ENCODE measurements around the gene ISCU. TPM values are rescaled to one million over a fixed set of nuclear protein-coding genes. Genes with fewer than 3 reads are reported as not detected.

ISCU gene
- polyA plus RNA-seq, 1 donor (not counting 4 experiments of a cell fraction or from before 2014, with no cell fraction given) = 106 TPM

DNA sequence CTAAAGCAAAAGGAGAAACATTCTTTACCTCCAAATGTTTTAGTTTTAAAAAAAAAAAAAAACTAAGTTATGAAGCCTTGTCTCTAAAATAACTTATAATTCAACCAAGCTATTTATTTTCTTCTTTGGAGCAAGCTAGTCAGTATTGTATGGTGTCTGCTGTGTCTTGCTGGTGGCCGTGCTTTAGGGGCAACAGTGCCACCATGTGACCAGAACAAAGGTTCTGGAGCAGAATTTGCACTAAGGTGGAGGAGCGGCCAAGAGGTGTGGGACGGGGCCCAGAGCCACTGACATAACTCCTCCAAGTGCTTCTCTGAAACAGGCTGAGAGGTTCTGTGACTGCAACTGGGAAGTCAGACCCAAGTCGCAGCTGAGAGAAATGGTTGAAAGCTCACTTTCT is 42.8 kb upstream of the ISCU start:
- H3K9ac ChIP-seq (ENCODE audit: control insufficient read depth, extremely low read depth, insufficient read depth, low read length) = no peak overlapping the region
- H3K4me1 ChIP-seq (ENCODE audit: control insufficient read depth, extremely low read depth, insufficient read depth, low read length) = peaks cover 7% of the 10 kb centered on the region
- H2AFZ ChIP-seq (ENCODE audit: control insufficient read depth, low read length) = no peak overlapping the region
- dilution Hi-C loops (cut with MboI; ENCODE audit: extremely low pct_ligation_motif_present, low sequenced_read_pairs) = no loop called here
- FAIRE-seq (no peak), DNase-seq (ENCODE audit: low read depth, low spot score) (no peak)
- H4K20me1 ChIP-seq (ENCODE audit: control insufficient read depth, extremely low read depth, insufficient read depth, low read length) = no peaks in the 10 kb centered on the region
- H3K9me1 ChIP-seq (ENCODE audit: control insufficient read depth, extremely low read depth, insufficient read depth, low read length) = peaks cover 2% of the 10 kb centered on the region
- H3K36me3 ChIP-seq (ENCODE audit: control insufficient read depth in 2 of 2, extremely low read depth in 1 of 2, insufficient read depth in 2 of 2, low read length in 2 of 2) = peaks cover 26 to 34% of the 10 kb centered on the region in 2 experiments
- peaks cover 2% of the 10 kb centered on the region for H3K79me2 ChIP-seq (ENCODE audit: control insufficient read depth, insufficient read depth, low read length)
- no peak overlapping the region for H3K4me2 ChIP-seq (ENCODE audit: control insufficient read depth, extremely low read depth, insufficient read depth, low read depth, low read length)
- H3K4me3 ChIP-seq (ENCODE audit: control insufficient read depth in 2 of 3, extremely low read depth in 1 of 3, insufficient read depth in 2 of 3, low read depth in 1 of 3, low read length in 3 of 3) = no peak overlapping the region
- H3K27me3 ChIP-seq (ENCODE audit: control insufficient read depth, extremely low read depth, insufficient read depth, low read length) = no peaks in the 10 kb centered on the region
- TF ChIP-seq, protein P1, sequence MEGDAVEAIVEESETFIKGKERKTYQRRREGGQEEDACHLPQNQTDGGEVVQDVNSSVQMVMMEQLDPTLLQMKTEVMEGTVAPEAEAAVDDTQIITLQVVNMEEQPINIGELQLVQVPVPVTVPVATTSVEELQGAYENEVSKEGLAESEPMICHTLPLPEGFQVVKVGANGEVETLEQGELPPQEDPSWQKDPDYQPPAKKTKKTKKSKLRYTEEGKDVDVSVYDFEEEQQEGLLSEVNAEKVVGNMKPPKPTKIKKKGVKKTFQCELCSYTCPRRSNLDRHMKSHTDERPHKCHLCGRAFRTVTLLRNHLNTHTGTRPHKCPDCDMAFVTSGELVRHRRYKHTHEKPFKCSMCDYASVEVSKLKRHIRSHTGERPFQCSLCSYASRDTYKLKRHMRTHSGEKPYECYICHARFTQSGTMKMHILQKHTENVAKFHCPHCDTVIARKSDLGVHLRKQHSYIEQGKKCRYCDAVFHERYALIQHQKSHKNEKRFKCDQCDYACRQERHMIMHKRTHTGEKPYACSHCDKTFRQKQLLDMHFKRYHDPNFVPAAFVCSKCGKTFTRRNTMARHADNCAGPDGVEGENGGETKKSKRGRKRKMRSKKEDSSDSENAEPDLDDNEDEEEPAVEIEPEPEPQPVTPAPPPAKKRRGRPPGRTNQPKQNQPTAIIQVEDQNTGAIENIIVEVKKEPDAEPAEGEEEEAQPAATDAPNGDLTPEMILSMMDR (optimal IDR thresholded peaks at IDR 0.05 in 1 of 3, IDR thresholded peaks at IDR 0.05 in 1 of 3, conservative IDR thresholded peaks at IDR 0.05 in 1 of 3; ENCODE audit: extremely low read depth in 1 of 3, insufficient read depth in 2 of 3, low read length in 3 of 3) = peak in 1 of 3 experiments; percentile 25
- TF ChIP-seq EZH2 (IDR thresholded peaks at IDR 0.05; ENCODE audit: low read length) = no peak
- H3K9me3 ChIP-seq (ENCODE audit: control insufficient read depth, low read depth, low read length) = no peaks in the 10 kb centered on the region
- H3K27ac ChIP-seq (ENCODE audit: control insufficient read depth, insufficient read depth, low read length) = no peak overlapping the region

DNA sequence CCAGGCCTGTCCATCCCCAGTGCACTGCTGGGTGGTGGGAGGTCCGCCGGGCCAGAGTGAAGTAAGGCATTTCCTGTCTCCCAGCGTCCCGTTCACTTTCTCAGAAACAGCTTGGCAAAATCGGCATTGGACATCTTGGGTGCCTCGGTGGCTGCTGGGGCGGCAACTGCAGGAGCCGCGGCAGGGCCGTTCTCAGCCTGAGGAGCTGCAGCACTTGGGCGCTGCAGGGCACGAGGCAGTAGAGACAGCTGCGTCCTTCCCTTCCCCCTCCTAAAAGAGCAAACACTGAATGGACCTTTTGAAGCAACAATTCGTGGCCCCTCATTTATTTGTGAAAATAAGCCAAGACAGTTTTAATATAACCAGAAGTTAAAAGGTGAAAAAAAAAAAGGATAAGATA is 39.0 kb upstream of the ISCU start:
- no peak overlapping the region for H3K27ac ChIP-seq (ENCODE audit: control insufficient read depth, insufficient read depth, low read length)
- dilution Hi-C loops (cut with MboI; ENCODE audit: extremely low pct_ligation_motif_present, low sequenced_read_pairs) = no loop called here
- no peak overlapping the region for H3K4me3 ChIP-seq (ENCODE audit: control insufficient read depth in 2 of 3, extremely low read depth in 1 of 3, insufficient read depth in 2 of 3, low read depth in 1 of 3, low read length in 3 of 3)
- TF ChIP-seq EZH2 (IDR thresholded peaks at IDR 0.05; ENCODE audit: low read length) = no peak
- TF ChIP-seq, protein P1 (optimal IDR thresholded peaks at IDR 0.05 in 1 of 3, IDR thresholded peaks at IDR 0.05 in 1 of 3, conservative IDR thresholded peaks at IDR 0.05 in 1 of 3; ENCODE audit: extremely low read depth in 1 of 3, insufficient read depth in 2 of 3, low read length in 3 of 3) = no peak
- no peak overlapping the region for H3K4me2 ChIP-seq (ENCODE audit: control insufficient read depth, extremely low read depth, insufficient read depth, low read depth, low read length)
- DNase-seq (ENCODE audit: low read depth, low spot score) = no peak
- no peak for FAIRE-seq
- no peaks in the 10 kb centered on the region for H3K9me1 ChIP-seq (ENCODE audit: control insufficient read depth, extremely low read depth, insufficient read depth, low read length)
- no peaks in the 10 kb centered on the region for H3K27me3 ChIP-seq (ENCODE audit: control insufficient read depth, extremely low read depth, insufficient read depth, low read length)
- no peaks in the 10 kb centered on the region for H4K20me1 ChIP-seq (ENCODE audit: control insufficient read depth, extremely low read depth, insufficient read depth, low read length)
- no peaks in the 10 kb centered on the region for H3K9me3 ChIP-seq (ENCODE audit: control insufficient read depth, low read depth, low read length)
- no peaks in the 10 kb centered on the region for H3K4me1 ChIP-seq (ENCODE audit: control insufficient read depth, extremely low read depth, insufficient read depth, low read length)
- peaks cover 46 to 62% of the 10 kb centered on the region in 2 experiments for H3K36me3 ChIP-seq (ENCODE audit: control insufficient read depth in 2 of 2, extremely low read depth in 1 of 2, insufficient read depth in 2 of 2, low read length in 2 of 2)
- H3K9ac ChIP-seq (ENCODE audit: control insufficient read depth, extremely low read depth, insufficient read depth, low read length) = no peak overlapping the region
- peaks cover 2% of the 10 kb centered on the region for H3K79me2 ChIP-seq (ENCODE audit: control insufficient read depth, insufficient read depth, low read length)
- no peak overlapping the region for H2AFZ ChIP-seq (ENCODE audit: control insufficient read depth, low read length)

Measured in keratinocyte (primary cell).